B cell (primary cell): ENCODE data around the gene C8A. TPM values are rescaled to one million over a fixed set of nuclear protein-coding genes. Genes with fewer than 3 reads are reported as not detected.

Experiments
- ATAC-seq: fragments of 200-7000 bp; cut with Tn5 transposase; one replicate; pipeline ENCODE4 v1.10.0; 2021; ENCODE audit warnings: low read depth, mild to moderate bottlenecking, moderate number of reproducible peaks, moderate library complexity
- CTCF ChIA-PET: fragments of 350-600 bp; sonication (Branson Sonifier 250); formaldehyde crosslinking; loops from one replicate; lab custom pipeline; 2021; ENCODE audit warnings: antibody characterized with exemption, inconsistent platforms; lab: Charles Lee
- POLR2A ChIA-PET: fragments of 350-600 bp; sonication (Branson Sonifier 250); formaldehyde crosslinking; loops from one replicate; lab custom pipeline; 2021; ENCODE audit warnings: antibody characterized with exemption; lab: Charles Lee
- DNase-seq: peaks from one replicate; pipeline ENCODE4 v3.0.0; 2013
- H2AFZ ChIP-seq: 2 replicates; pipeline ENCODE4 v1.6.1; 2012; ENCODE audit warnings: mild to moderate bottlenecking, low read depth, low read length; ENCODE audit not compliant: insufficient read depth, poor library complexity, severe bottlenecking
- H3K27ac ChIP-seq, 2 donors: 1 replicate in 1 of 2; 2 replicates in 1 of 2; pipeline ENCODE4 v1.5.1; 2012 to 2013; ENCODE audit warnings: low read length in 2 of 2, mild to moderate bottlenecking in 2 of 2, moderate library complexity in 1 of 2
- H3K27me3 ChIP-seq, 4 experiments: fragments of 200-600 bp in 1 of 4; sonication (generic) in 1 of 4; replicated peaks in 1 of 4; 1 replicate in 2 of 4; 2 replicates in 2 of 4; pipeline versions ENCODE4 v1.6.1 to v1.7.0; 2013 to 2016; ENCODE audit warnings: low read length in 3 of 4, mild to moderate bottlenecking in 2 of 4, mixed read lengths in 1 of 4, moderate library complexity in 1 of 4; ENCODE audit not compliant: insufficient read depth in 4 of 4, control insufficient read depth in 3 of 4; ENCODE audit errors: control extremely low read depth in 1 of 4
- H3K36me3 ChIP-seq, 2 experiments: replicated peaks in 1 of 2; 1 replicate in 1 of 2; 2 replicates in 1 of 2; pipeline versions ENCODE4 v1.6.1 to v1.7.1; 2013; ENCODE audit warnings: low read length in 1 of 2; ENCODE audit not compliant: insufficient read depth in 2 of 2, control insufficient read depth in 1 of 2; ENCODE audit errors: control extremely low read depth in 1 of 2, extremely low read depth in 1 of 2
- H3K4me1 ChIP-seq, 2 donors: fragments of 200-600 bp in 1 of 2; sonication (generic) in 1 of 2; 1 replicate in 1 of 2; 2 replicates in 1 of 2; pipeline versions ENCODE4 v1.5.1 to v1.6.1; 2013 to 2017; ENCODE audit warnings: low read length in 2 of 2; ENCODE audit not compliant: control insufficient read depth in 2 of 2, insufficient read depth in 2 of 2
- H3K4me2 ChIP-seq: replicated peaks from 2 replicates; pipeline ENCODE3; 2012; ENCODE audit warnings: mild to moderate bottlenecking, low read depth, low read length; ENCODE audit not compliant: poor library complexity, severe bottlenecking
- H3K4me3 ChIP-seq, 5 experiments: fragments of 200-600 bp in 1 of 5; sonication (generic) in 1 of 5; 1 replicate in 3 of 5; 2 replicates in 2 of 5; pipeline versions ENCODE4 v1.5.1 to v1.7.0; 2011 to 2016; ENCODE audit warnings: low read length in 4 of 5, mild to moderate bottlenecking in 4 of 5, low read depth in 2 of 5, control low read depth in 1 of 5, moderate library complexity in 1 of 5; ENCODE audit not compliant: insufficient read depth in 1 of 5; ENCODE audit errors: control extremely low read depth in 1 of 5, extremely low read depth in 1 of 5
- H3K79me2 ChIP-seq: fragments of 200-600 bp; sonication (generic); one replicate; pipeline ENCODE4 v1.6.0; 2016; ENCODE audit warnings: low read length; ENCODE audit not compliant: control insufficient read depth, insufficient read depth
- H3K9ac ChIP-seq: fragments of 200-600 bp; sonication (generic); 2 replicates; pipeline ENCODE4 v1.6.1; 2017; ENCODE audit warnings: mild to moderate bottlenecking, low read length, moderate library complexity
- H3K9me3 ChIP-seq, 3 donors: one replicate each; pipeline versions ENCODE4 v1.6.1 to v1.7.1; 2013; ENCODE audit warnings: low read length in 2 of 3; ENCODE audit not compliant: control insufficient read depth in 2 of 3, insufficient read depth in 1 of 3; ENCODE audit errors: control extremely low read depth in 1 of 3
- H4K20me1 ChIP-seq: 2 replicates; pipeline ENCODE4 v1.6.0; 2012; ENCODE audit warnings: mild to moderate bottlenecking, low read length; ENCODE audit not compliant: insufficient read depth, control insufficient read depth, poor library complexity, severe bottlenecking
- H3K27ac Mint-ChIP-seq: one replicate; pipeline ENCODE4 v1.8.0; 2021; ENCODE audit warnings: mixed read lengths
- H3K27me3 Mint-ChIP-seq: one replicate; pipeline ENCODE4 v1.8.0; 2021; ENCODE audit warnings: mixed read lengths
- H3K4me1 Mint-ChIP-seq: one replicate; pipeline ENCODE4 v1.8.0; 2021; ENCODE audit warnings: mixed read lengths
- H3K4me3 Mint-ChIP-seq: one replicate; pipeline ENCODE4 v1.8.0; 2021; ENCODE audit warnings: mixed read lengths
- H3K9me3 Mint-ChIP-seq: one replicate; pipeline ENCODE4 v1.8.0; 2022; ENCODE audit warnings: mixed read lengths; ENCODE audit not compliant: insufficient read depth
- CTCF ChIP-seq: fragments of 200-600 bp; IDR thresholded peaks from one replicate; pipeline ENCODE4 v1.8.0; 2022; ENCODE audit warnings: antibody characterized with exemption, mild to moderate bottlenecking
- EZH2 ChIP-seq: IDR thresholded peaks from 2 replicates; pipeline ENCODE4 v1.6.1; 2012; ENCODE audit warnings: borderline replicate concordance, low read depth, mild to moderate bottlenecking, moderate library complexity, low read length; ENCODE audit not compliant: insufficient read depth, poor library complexity, severe bottlenecking
- WGBS: methylation state at CpG from one replicate; pipeline ENCODE4 v1.1.5; 2013; ENCODE audit warnings: missing lambda C conversion rate; ENCODE audit not compliant: insufficient coverage; 5-methylcytosine and 5-hydroxymethylcytosine counted together
- intact Hi-C: fragments of 100-400 bp; cut with micrococcal nuclease; formaldehyde crosslinking; loops from one replicate; pipeline ENCODE4 v1.10.0; 2022
- polyA plus RNA-seq: library from polyadenylated mRNA; depleted of rRNA; stranded (reverse); fragments of >200 nt; gene quantifications from 2 replicates; pipeline ENCODE4 v1.2.3, GENCODE V29; 2012
- total RNA-seq, 2 donors: library from RNA; stranded (reverse); fragments of 120-200 nt in 1 of 2; gene quantifications; 1 replicate in 1 of 2; 2 replicates in 1 of 2; pipeline versions ENCODE4 v1.2.3 to v1.2.4, GENCODE V29; 2013 to 2022

Gene C8A
- total and polyA plus RNA-seq, 2 donors (not counting 1 experiment from before 2014, with no cell fraction given), result not detected

DNA sequence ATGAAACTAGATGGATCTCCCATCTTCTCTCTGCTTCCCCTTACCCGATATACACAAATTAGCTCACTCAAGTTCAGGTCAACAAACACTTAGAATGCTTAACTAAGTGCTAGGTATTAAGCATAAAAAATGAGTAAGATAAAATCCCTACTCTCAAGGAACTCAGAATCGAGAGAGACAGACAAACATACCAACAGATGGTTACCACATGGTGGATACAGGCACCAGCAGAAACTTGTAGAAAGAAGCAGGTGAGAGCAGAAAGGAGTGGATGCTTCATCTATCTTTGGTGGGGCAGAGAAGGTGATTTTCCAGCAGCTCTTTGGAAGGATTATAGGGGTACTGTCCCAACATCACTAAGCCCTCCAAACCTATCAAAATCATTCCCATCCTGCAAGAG lies 79.0 kb downstream of the C8A start:
- Histone ChIP-seq H3K4me3 (no peak overlapping the region), H4K20me1 (no peaks in the 10 kb centered on the region), H3K9ac (no peak overlapping the region), H3K4me1 (no peaks in the 10 kb centered on the region), H3K79me2 (no peaks in the 10 kb centered on the region), H3K27me3 (no peaks in the 10 kb centered on the region), H3K36me3 (no peaks in the 10 kb centered on the region), H3K27ac (no peak overlapping the region), H3K9me3 (no peaks in the 10 kb centered on the region), H2AFZ (no peak overlapping the region), H3K4me2 (no peak overlapping the region)
- Mint-ChIP-seq H3K27me3 (peaks cover 16% of the 10 kb centered on the region), H3K4me1 (no peaks in the 10 kb centered on the region), H3K4me3 (no peak overlapping the region), H3K27ac (no peak overlapping the region), H3K9me3 (peaks cover 2% of the 10 kb centered on the region)
- POLR2A ChIA-PET, result no interaction called here
- intact Hi-C loops, result no loop called here
- ATAC-seq (no peak), DNase-seq (no peak)
- CTCF ChIA-PET, result no interaction called here
- WGBS, result no CpG with 5 or more reads among the region's 2 CpGs
- TF ChIP-seq CTCF (no peak), EZH2 (no peak)

DNA sequence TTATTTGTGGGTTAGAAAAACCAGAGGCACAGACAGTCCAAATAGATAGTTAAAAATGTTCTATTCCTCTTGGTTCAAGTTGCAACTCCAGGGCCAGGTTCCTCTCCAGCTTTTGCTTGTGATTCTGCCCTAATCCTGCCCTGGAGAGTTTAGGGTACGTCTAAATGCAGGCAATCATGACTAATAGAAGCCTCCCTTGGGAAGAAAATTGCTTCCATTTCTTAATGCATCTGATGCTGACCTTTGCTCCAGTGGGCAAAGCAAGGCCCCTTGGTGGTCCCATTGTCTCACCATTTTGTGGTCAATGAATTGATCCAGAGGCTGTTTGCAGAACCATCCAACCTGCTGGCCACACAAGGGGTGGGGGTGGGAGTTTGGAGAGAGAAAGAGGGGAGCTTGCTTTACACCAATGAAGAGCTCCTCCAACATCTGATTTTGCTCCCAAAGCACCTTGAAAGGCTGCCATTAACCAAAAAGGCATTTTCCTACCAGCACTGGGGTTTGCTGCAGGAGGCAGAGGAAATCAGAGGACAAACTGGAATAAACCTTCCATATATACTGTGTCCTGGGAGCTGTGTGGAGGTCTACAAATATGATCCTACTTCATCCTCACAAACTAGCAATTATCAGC lies 79.9 kb downstream of the C8A start:
- Mint-ChIP-seq H3K4me3 (no peak overlapping the region), H3K4me1 (no peaks in the 10 kb centered on the region), H3K27ac (no peak overlapping the region), H3K9me3 (peaks cover 1% of the 10 kb centered on the region), H3K27me3 (peaks cover 20% of the 10 kb centered on the region)
- H3K27me3 ChIP-seq, result no peaks in the 10 kb centered on the region
- no peaks in the 10 kb centered on the region for H3K79me2 ChIP-seq
- no peaks in the 10 kb centered on the region for H3K36me3 ChIP-seq
- ATAC-seq (no peak), DNase-seq (no peak)
- H3K9ac ChIP-seq, result no peak overlapping the region
- H4K20me1 ChIP-seq, result no peaks in the 10 kb centered on the region
- intact Hi-C loops, result no loop called here
- no peak overlapping the region for H3K4me2 ChIP-seq
- no peaks in the 10 kb centered on the region for H3K4me1 ChIP-seq
- 43% methylated on average over 1 of the region's 1 CpG for WGBS
- no peaks in the 10 kb centered on the region for H3K9me3 ChIP-seq
- TF ChIP-seq CTCF (no peak), EZH2 (no peak)
- ChIA-PET CTCF (no interaction called here), POLR2A (no interaction called here)
- H3K27ac ChIP-seq, result no peak overlapping the region
- H3K4me3 ChIP-seq, result no peak overlapping the region
- no peak overlapping the region for H2AFZ ChIP-seq
